Heart left ventricle (tissue), 16 donors: Measurements from ENCODE around the gene PRR7. TPM values are rescaled to one million over a fixed set of nuclear protein-coding genes. Genes with fewer than 3 reads are reported as not detected.
"Not testable (repeated sequence)": the region's sequence is repeated elsewhere in the genome, so short reads cannot be mapped to it uniquely, and the experiment has no call there.

Experiments
- ATAC-seq, 4 donors: fragments of 200-7000 bp; cut with Tn5 transposase; one replicate each; pipeline ENCODE4 v1.9.1; 2020 to 2022; ENCODE audit warnings: moderate library complexity in 4 of 4, mild to moderate bottlenecking in 3 of 4, moderate number of reproducible peaks in 1 of 4
- DNase-seq, 5 donors: peaks; one replicate each; pipeline ENCODE4 v3.0.0-alpha.2; 2020
- H3K27ac ChIP-seq, 12 donors: fragments of 200-600 bp; sonication (generic) in 4 of 12; one replicate each; pipeline versions ENCODE4 v1.5.0 to v1.8.0; 2016 to 2022; ENCODE audit warnings: mild to moderate bottlenecking in 2 of 12
- H3K27me3 ChIP-seq, 9 donors: fragments of 200-600 bp; sonication (generic) in 2 of 9; one replicate each; pipeline versions ENCODE4 v1.5.1 to v1.8.0; 2016 to 2022; ENCODE audit warnings: mild to moderate bottlenecking in 3 of 9
- H3K36me3 ChIP-seq, 9 donors: fragments of 200-600 bp; sonication (generic) in 2 of 9; one replicate each; pipeline versions ENCODE4 v1.5.0 to v1.8.0; 2018 to 2022; ENCODE audit warnings: mild to moderate bottlenecking in 2 of 9
- H3K4me1 ChIP-seq, 12 donors: fragments of 200-600 bp; sonication (generic) in 4 of 12; one replicate each; pipeline versions ENCODE4 v1.5.0 to v1.8.0; 2016 to 2022; ENCODE audit warnings: mild to moderate bottlenecking in 3 of 12
- H3K4me3 ChIP-seq, 12 donors: fragments of 200-600 bp; sonication (generic) in 4 of 12; one replicate each; pipeline versions ENCODE4 v1.5.0 to v1.8.0; 2017 to 2022; ENCODE audit warnings: mild to moderate bottlenecking in 9 of 12, moderate library complexity in 4 of 12
- H3K9me3 ChIP-seq, 12 donors: fragments of 200-600 bp; sonication (generic) in 4 of 12; one replicate each; pipeline versions ENCODE4 v1.5.0 to v1.8.0; 2016 to 2022; ENCODE audit warnings: mild to moderate bottlenecking in 1 of 12
- POLR2A ChIP-seq, 2 donors: fragments of 450-650 bp; IDR thresholded peaks; one replicate each; pipeline ENCODE4 v1.6.1; 2017; ENCODE audit warnings: antibody characterized with exemption in 2 of 2, mild to moderate bottlenecking in 2 of 2, moderate library complexity in 2 of 2
- WGBS, 4 donors: extraction: QIAGEN DNeasy Blood & Tissue Kit in 2 of 4; methylation state at CpG; one replicate each; pipeline versions ENCODE4 v1.1.5 to v1.1.7; 2013 to 2018; 5-methylcytosine and 5-hydroxymethylcytosine counted together
- intact Hi-C, 10 donors: fragments of 100-400 bp; cut with DNase I; formaldehyde crosslinking; loops; one replicate each; pipeline versions ENCODE4 v1.11.1 to v1.14.2; 2022
- polyA plus RNA-seq, 2 donors: library from polyadenylated mRNA; stranded (reverse); fragments of 200-250 nt; gene quantifications; one replicate each; pipeline ENCODE4 v1.2.3, GENCODE V29; 2013
- total RNA-seq, 9 donors: library from RNA; depleted of rRNA in 2 of 9; stranded (reverse); fragments of >200 nt in 2 of 9; fragmentation: NEBNext Ultra II Directional in 3 of 9; extraction: Animal tissue kit (Norgen Biotek cat#: 25700) in 3 of 9; gene quantifications; one replicate each; pipeline versions ENCODE4 v1.1.0 to v1.2.4, GENCODE V29; 2016 to 2023
- TF ChIP-seq, protein P1 (sequence below), 12 donors: fragments of 200-600 bp; sonication (generic) in 4 of 12; IDR thresholded peaks; one replicate each; pipeline versions ENCODE4 v1.5.0 to v1.8.0; 2018 to 2022; ENCODE audit warnings: antibody characterized with exemption in 12 of 12, mild to moderate bottlenecking in 5 of 12
- donor health status: ischemic (EF 13 %, LVEDD 7.1; RV severe dilation, severe dysfunction).
- donor health status: healthy with polysubstance abuse.
- donor health status: DM: no; HTN: yes; CAD: no.
- donor health status: DM: no; HTN: no; CAD: no.
- donor health status: ischemic (EF 25% LVEDD 6.9; RV normal size, moderate dysfunction).
- donor health status: ischemic (EF 25% LVEDD 5.7; RV mildly dilated, moderate dysfunction).
- donor health status: healthy.
- donor health status: DM: yes; HTN: yes; CAD: no.
- donor health status: ischemic (EF 35%, LVEDD 5.7; RV mildly dilated, moderate dysfunction).
- donor health status: nonischemic (EF 11% LVEDD 7.7; RV severe dilation, severe dysfunction).
- donor health status: DM: yes; HTN: yes; CAD: no.
- donor health status: PGD.
- donor health status: ischemic (EF 29% LVEDD 5.4; RV normal size, mild dysfunction).
- donor health status: nonischemic (EF 23%, LVEDD 6.1; RV moderate dilation, normal function).

The PRR7 gene
- total and polyA plus RNA-seq, 11 donors, result 0.82 to 5.0 (median 1.5) TPM

GRCh38 chr5:177410575-177410974 is 36.0 kb upstream of the PRR7 start:
- Histone ChIP-seq H3K36me3 (no peaks in the 10 kb centered on the region), H3K4me1 (peaks cover 0 to 11% (median 0%) of the 10 kb centered on the region in 12 donors), H3K27me3 (peaks cover 0 to 3% (median 0%) of the 10 kb centered on the region in 9 donors), H3K27ac (no peak overlapping the region), H3K4me3 (no peak overlapping the region), H3K9me3 (no peaks in the 10 kb centered on the region)
- intact Hi-C loops, result no loop called here
- DNase-seq, result no peak
- 84 to 97% (median 86%) methylated on average over 3 of the region's 3 CpGs for WGBS, 4 donors
- TF ChIP-seq POLR2A (IDR thresholded peaks at IDR 0.05), result no peak
- TF ChIP-seq, protein P1, sequence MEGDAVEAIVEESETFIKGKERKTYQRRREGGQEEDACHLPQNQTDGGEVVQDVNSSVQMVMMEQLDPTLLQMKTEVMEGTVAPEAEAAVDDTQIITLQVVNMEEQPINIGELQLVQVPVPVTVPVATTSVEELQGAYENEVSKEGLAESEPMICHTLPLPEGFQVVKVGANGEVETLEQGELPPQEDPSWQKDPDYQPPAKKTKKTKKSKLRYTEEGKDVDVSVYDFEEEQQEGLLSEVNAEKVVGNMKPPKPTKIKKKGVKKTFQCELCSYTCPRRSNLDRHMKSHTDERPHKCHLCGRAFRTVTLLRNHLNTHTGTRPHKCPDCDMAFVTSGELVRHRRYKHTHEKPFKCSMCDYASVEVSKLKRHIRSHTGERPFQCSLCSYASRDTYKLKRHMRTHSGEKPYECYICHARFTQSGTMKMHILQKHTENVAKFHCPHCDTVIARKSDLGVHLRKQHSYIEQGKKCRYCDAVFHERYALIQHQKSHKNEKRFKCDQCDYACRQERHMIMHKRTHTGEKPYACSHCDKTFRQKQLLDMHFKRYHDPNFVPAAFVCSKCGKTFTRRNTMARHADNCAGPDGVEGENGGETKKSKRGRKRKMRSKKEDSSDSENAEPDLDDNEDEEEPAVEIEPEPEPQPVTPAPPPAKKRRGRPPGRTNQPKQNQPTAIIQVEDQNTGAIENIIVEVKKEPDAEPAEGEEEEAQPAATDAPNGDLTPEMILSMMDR (IDR thresholded peaks at IDR 0.05), result no peak
- ATAC-seq, result no peak

DNA sequence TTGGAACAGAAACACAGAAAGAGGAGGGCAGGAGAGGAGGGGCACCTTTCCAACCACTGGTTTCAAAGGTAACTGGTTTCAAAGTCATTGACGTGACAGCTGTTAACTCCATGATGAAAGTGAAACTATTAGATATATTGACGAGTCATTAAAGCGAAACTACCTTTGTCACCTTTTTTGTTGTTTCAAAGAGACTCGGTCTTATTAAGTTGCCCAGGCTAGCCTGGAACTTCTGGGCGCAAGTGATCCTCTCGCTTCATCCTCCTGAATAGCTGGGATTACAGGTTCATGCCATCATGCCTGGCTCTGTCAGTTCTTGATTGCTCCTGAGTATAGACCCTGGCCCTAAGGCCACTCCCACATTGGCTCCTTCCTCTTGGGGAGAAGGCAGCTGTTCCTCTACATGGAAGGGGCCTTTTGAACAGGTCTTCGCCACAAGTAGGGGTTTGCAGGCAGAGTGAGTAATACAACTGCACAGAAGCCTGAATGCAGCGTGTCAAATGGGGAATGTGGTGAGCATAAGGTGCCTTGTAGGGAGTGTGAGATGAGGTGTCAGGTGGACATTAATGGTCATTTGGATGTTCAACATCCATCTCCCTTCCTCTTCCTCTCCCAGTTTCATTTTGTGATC is 33.9 kb upstream of the PRR7 start:
- Histone ChIP-seq H3K36me3 (no peaks in the 10 kb centered on the region), H3K4me3 (no peak overlapping the region), H3K4me1 (peaks cover 0 to 16% (median 0%) of the 10 kb centered on the region in 12 donors), H3K27ac (peak overlapping the region in 1 of 12 donors; percentile 21), H3K9me3 (no peaks in the 10 kb centered on the region), H3K27me3 (no peaks in the 10 kb centered on the region)
- TF ChIP-seq, protein P1 (IDR thresholded peaks at IDR 0.05), result no peak
- no peak for TF ChIP-seq POLR2A (IDR thresholded peaks at IDR 0.05)
- WGBS, 4 donors, result 86 to 91% (median 87%) methylated on average over 8 of the region's 8 CpGs
- no peak for ATAC-seq
- no peak for DNase-seq
- intact Hi-C loops, result no loop called here

- TF ChIP-seq, protein P1 (IDR thresholded peaks at IDR 0.05), result no peak
- TF ChIP-seq POLR2A (IDR thresholded peaks at IDR 0.05), result no peak
- H3K9me3 ChIP-seq, result no peaks in the 10 kb centered on the region
- no peak overlapping the region for H3K4me3 ChIP-seq
- DNase-seq (no peak), ATAC-seq (no peak)
- H3K27me3 ChIP-seq, result no peaks in the 10 kb centered on the region
- intact Hi-C loops, result no loop called here
- 80 to 88% (median 82%) methylated on average over 3 of the region's 3 CpGs for WGBS, 4 donors
- H3K36me3 ChIP-seq, result no peaks in the 10 kb centered on the region
- no peak overlapping the region for H3K27ac ChIP-seq
- peaks cover 0 to 19% (median 0%) of the 10 kb centered on the region in 12 donors for H3K4me1 ChIP-seq
Measured at GRCh38 chr5:177414481-177414880, 32.1 kb upstream of the PRR7 start.

DNA sequence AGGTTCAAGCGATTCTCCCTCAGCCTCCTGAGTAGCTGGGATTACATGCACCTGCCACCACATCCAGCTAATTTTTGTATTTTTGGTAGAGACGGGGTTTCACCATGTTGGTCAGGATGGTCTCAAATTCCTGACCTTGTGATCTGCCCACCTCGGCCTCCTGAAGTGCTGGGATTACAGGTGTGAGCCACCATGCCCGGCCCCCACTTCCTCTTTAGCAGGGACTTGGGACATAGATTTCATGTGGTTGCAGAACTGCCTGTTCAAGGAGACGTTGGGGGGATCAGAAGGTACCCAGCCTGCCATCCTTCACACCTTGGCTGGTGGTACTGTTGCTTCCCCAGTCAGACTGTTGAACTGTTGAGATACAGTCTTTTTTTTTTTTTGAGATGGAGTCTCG is 29.5 kb upstream of the PRR7 start:
- H3K4me3 ChIP-seq, H3K36me3 ChIP-seq, H3K9me3 ChIP-seq, H3K27me3 ChIP-seq, H3K27ac ChIP-seq, intact Hi-C loops, ATAC-seq, DNase-seq: not testable (repeated sequence)
- WGBS, 4 donors, result 87 to 95% (median 90%) methylated on average over 6 of the region's 6 CpGs
- peaks cover 0 to 17% (median 0%) of the 10 kb centered on the region in 12 donors for H3K4me1 ChIP-seq

- ATAC-seq, result no peak
- no peaks in the 10 kb centered on the region for H3K9me3 ChIP-seq
Measured at GRCh38 chr5:177419046-177419445, 27.6 kb upstream of the PRR7 start.

GRCh38 chr5:177420472-177420871 is 26.1 kb upstream of the PRR7 start:
- H3K4me1 ChIP-seq, result peaks cover 0 to 24% (median 3%) of the 10 kb centered on the region in 12 donors
- intact Hi-C loops, DNase-seq, H3K4me3 ChIP-seq, H3K36me3 ChIP-seq, H3K27ac ChIP-seq, ATAC-seq, H3K9me3 ChIP-seq, H3K27me3 ChIP-seq: not testable (repeated sequence)
- 69 to 72% (median 72%) methylated on average over 7 of the region's 7 CpGs for WGBS, 4 donors

More at GRCh38 chr5:177419046-177419445, 27.6 kb upstream of the PRR7 start:
- WGBS, 4 donors, result 83 to 96% (median 85%) methylated on average over 3 of the region's 3 CpGs
- Histone ChIP-seq H3K4me1 (peaks cover 0 to 17% (median 0%) of the 10 kb centered on the region in 12 donors), H3K27ac (no peak overlapping the region), H3K27me3 (no peaks in the 10 kb centered on the region), H3K36me3 (no peaks in the 10 kb centered on the region), H3K4me3 (no peak overlapping the region)
- no peak for DNase-seq
- TF ChIP-seq POLR2A (IDR thresholded peaks at IDR 0.05), result no peak
- TF ChIP-seq, protein P1 (IDR thresholded peaks at IDR 0.05), result no peak
- intact Hi-C loops, result no loop called here
